Measurements from ENCODE around the gene MYOF. TPM values are rescaled to one million over a fixed set of nuclear protein-coding genes. Genes with fewer than 3 reads are reported as not detected.

The MYOF gene
- total and polyA plus RNA-seq, 2 donors from 2014 or later = 11.5 to 134 TPM

DNA sequence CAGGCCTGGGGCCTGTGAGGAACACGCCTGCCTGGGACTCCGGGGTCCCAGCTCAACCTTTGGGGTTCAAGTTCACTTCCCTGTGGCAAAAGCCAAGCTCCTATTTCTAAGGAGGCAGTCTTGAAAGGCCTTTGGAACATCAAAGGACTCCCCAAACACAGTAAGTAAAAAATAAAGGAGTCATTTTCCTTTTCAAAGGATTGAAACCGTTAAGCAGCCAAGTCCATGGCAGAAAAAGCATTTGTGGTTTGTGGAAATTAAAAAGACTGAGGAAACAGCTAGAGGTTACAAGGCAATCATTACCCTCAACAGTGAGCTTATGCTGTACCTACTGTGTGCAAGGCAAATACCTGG is 200.8 kb downstream of the MYOF start:
- DNase-seq (no peak), FAIRE-seq (no peak)
- Histone ChIP-seq H3K4me3 (ENCODE audit: low read length in 3 of 3) (no peak overlapping the region), H3K9me3 (ENCODE audit: control insufficient read depth in 2 of 3, insufficient read depth in 1 of 3, low read length in 3 of 3) (no peaks in the 10 kb centered on the region), H3K27me3 (ENCODE audit: control insufficient read depth, insufficient read depth, low read length) (no peaks in the 10 kb centered on the region), H3K9ac (ENCODE audit: low read length in 3 of 3) (no peak overlapping the region), H3K4me1 (ENCODE audit: control insufficient read depth in 2 of 3, insufficient read depth in 2 of 3, low read depth in 1 of 3, low read length in 3 of 3) (no peaks in the 10 kb centered on the region), H3K36me3 (ENCODE audit: control insufficient read depth in 2 of 3, insufficient read depth in 3 of 3, low read length in 3 of 3) (no peaks in the 10 kb centered on the region), H3K27ac (ENCODE audit: low read depth in 2 of 2, low read length in 2 of 2) (no peak overlapping the region)
- intact Hi-C loops (cut with DNase I) = no loop called here
- TF ChIP-seq, protein P1, sequence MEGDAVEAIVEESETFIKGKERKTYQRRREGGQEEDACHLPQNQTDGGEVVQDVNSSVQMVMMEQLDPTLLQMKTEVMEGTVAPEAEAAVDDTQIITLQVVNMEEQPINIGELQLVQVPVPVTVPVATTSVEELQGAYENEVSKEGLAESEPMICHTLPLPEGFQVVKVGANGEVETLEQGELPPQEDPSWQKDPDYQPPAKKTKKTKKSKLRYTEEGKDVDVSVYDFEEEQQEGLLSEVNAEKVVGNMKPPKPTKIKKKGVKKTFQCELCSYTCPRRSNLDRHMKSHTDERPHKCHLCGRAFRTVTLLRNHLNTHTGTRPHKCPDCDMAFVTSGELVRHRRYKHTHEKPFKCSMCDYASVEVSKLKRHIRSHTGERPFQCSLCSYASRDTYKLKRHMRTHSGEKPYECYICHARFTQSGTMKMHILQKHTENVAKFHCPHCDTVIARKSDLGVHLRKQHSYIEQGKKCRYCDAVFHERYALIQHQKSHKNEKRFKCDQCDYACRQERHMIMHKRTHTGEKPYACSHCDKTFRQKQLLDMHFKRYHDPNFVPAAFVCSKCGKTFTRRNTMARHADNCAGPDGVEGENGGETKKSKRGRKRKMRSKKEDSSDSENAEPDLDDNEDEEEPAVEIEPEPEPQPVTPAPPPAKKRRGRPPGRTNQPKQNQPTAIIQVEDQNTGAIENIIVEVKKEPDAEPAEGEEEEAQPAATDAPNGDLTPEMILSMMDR (IDR thresholded peaks at IDR 0.05; ENCODE audit: borderline replicate concordance, extremely low read depth, insufficient read depth) = no peak

DNA sequence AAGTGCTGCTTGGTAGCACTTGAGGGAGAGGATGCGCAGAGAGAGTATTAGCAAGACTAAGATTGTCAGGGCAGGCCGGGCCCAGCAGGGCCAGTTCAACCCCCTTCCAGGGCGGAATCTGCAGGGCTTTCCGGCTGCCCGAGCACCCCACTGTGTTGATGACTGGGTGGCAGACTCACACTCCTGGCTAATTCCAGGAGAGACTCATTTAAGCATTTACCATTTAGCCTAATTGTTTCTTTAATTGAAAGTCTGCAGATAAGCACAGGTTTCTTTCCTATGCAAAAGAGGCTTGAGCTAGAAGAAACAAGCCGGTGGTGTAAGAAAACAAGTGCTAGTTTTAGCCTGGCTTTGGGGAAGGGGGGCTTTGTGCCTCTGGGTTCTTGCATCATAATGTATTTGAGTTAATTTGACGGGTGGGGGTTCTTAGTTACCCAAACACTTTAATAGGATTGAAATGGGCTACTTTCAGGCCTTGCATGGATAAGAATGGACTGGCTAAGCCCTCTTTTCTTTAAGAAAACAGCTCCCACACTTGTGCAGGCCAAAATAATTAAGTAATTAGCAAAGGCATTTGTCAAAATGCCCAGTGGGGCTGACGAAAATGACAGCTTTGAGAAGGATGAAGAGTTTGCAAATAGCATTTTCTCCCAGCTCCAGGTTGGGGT is 201.3 kb downstream of the MYOF start:
- TF ChIP-seq, protein P1 (IDR thresholded peaks at IDR 0.05; ENCODE audit: borderline replicate concordance, extremely low read depth, insufficient read depth) = no peak
- intact Hi-C loops (cut with DNase I) = no loop called here

DNA sequence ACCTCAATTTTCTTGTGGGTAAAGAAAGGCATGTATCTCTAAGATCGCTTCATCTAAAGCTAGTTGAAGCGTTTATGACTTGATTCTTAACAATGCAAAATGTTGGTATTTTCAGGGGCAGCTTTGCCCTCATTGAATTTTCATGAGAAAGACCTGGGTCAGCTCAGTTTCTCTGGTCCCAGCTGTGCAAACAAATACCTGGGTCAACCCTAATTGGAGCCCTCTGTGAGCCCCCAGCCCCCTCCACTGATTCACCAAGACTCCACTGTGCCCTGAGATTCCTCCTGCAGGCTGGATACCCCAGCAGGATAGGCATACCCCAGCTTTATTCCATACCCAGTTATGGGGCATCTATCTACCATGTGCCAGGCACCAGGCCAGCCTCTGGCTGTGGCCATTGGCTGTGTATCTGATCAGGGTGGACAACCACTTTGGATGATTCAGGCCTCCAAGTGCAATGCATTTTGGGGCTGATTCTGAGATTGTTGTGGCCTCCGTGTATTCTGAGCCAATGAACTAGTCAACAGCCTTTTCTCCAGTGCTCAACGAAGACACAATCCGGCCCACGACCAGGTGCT is 201.9 kb downstream of the MYOF start:
- H3K9ac ChIP-seq (ENCODE audit: low read length in 3 of 3) = no peak overlapping the region
- DNase-seq (no peak), FAIRE-seq (no peak)
- H3K4me3 ChIP-seq (ENCODE audit: low read length in 3 of 3) = no peak overlapping the region
- intact Hi-C loops (cut with DNase I) = no loop called here
- TF ChIP-seq, protein P1 (IDR thresholded peaks at IDR 0.05; ENCODE audit: borderline replicate concordance, extremely low read depth, insufficient read depth) = no peak
- no peaks in the 10 kb centered on the region for H3K4me1 ChIP-seq (ENCODE audit: control insufficient read depth in 2 of 3, insufficient read depth in 2 of 3, low read depth in 1 of 3, low read length in 3 of 3)
- no peaks in the 10 kb centered on the region for H3K36me3 ChIP-seq (ENCODE audit: control insufficient read depth in 2 of 3, insufficient read depth in 3 of 3, low read length in 3 of 3)
- no peaks in the 10 kb centered on the region for H3K27me3 ChIP-seq (ENCODE audit: control insufficient read depth, insufficient read depth, low read length)
- no peak overlapping the region for H3K27ac ChIP-seq (ENCODE audit: low read depth in 2 of 2, low read length in 2 of 2)
- no peaks in the 10 kb centered on the region for H3K9me3 ChIP-seq (ENCODE audit: control insufficient read depth in 2 of 3, insufficient read depth in 1 of 3, low read length in 3 of 3)

More for the DNA sequence above, 201.3 kb downstream of the MYOF start:
- H3K4me1 ChIP-seq (ENCODE audit: control insufficient read depth in 2 of 3, insufficient read depth in 2 of 3, low read depth in 1 of 3, low read length in 3 of 3) = no peaks in the 10 kb centered on the region
- DNase-seq (no peak), FAIRE-seq (no peak)
- H3K4me3 ChIP-seq (ENCODE audit: low read length in 3 of 3) = no peak overlapping the region
- H3K9me3 ChIP-seq (ENCODE audit: control insufficient read depth in 2 of 3, insufficient read depth in 1 of 3, low read length in 3 of 3) = no peaks in the 10 kb centered on the region
- no peaks in the 10 kb centered on the region for H3K27me3 ChIP-seq (ENCODE audit: control insufficient read depth, insufficient read depth, low read length)
- no peak overlapping the region for H3K9ac ChIP-seq (ENCODE audit: low read length in 3 of 3)
- H3K27ac ChIP-seq (ENCODE audit: low read depth in 2 of 2, low read length in 2 of 2) = no peak overlapping the region
- H3K36me3 ChIP-seq (ENCODE audit: control insufficient read depth in 2 of 3, insufficient read depth in 3 of 3, low read length in 3 of 3) = no peaks in the 10 kb centered on the region

Measured in kidney (tissue), 14 donors.